Esophagus squamous epithelium (tissue), 5 donors: Measurements from ENCODE around the gene CFAP69. TPM values are rescaled to one million over a fixed set of nuclear protein-coding genes. Genes with fewer than 3 reads are reported as not detected.
A peak's percentile ranks its signal among the peaks of the same experiment; 100 is the strongest.
"Not testable (repeated sequence)": the region's sequence is repeated elsewhere in the genome, so short reads cannot be mapped to it uniquely, and the experiment has no call there.

Experiments used
- DNase-seq: peaks from one replicate; lab custom pipeline; 2025; lab: John Stamatoyannopoulos, UW
- H3K27ac ChIP-seq, 4 donors: fragments of 200-600 bp; sonication (generic); one replicate each; pipeline ENCODE4 v1.5.1; 2016 to 2019; ENCODE audit warnings: mild to moderate bottlenecking in 1 of 4
- H3K27me3 ChIP-seq, 4 donors: fragments of 200-600 bp; sonication (generic); 1 replicate in 3 of 4; 2 replicates in 1 of 4; pipeline versions ENCODE4 v1.5.1 to v1.6.0; 2017 to 2021; ENCODE audit warnings: antibody characterized with exemption in 1 of 4
- H3K36me3 ChIP-seq, 3 donors: fragments of 200-600 bp; sonication (generic); one replicate each; pipeline ENCODE4 v1.5.1; 2016 to 2019
- H3K4me1 ChIP-seq, 3 donors: fragments of 200-600 bp; sonication (generic); one replicate each; pipeline ENCODE4 v1.5.1; 2017 to 2019
- H3K4me3 ChIP-seq, 4 donors: fragments of 200-600 bp; sonication (generic); 1 replicate in 3 of 4; 2 replicates in 1 of 4; pipeline ENCODE4 v1.5.1; 2016 to 2019; ENCODE audit warnings: mild to moderate bottlenecking in 2 of 4, moderate library complexity in 1 of 4
- H3K9me3 ChIP-seq, 3 donors: fragments of 200-600 bp; sonication (generic); one replicate each; pipeline ENCODE4 v1.5.1; 2016 to 2019
- POLR2A ChIP-seq, 4 donors: fragments of 450-650 bp; IDR thresholded peaks; one replicate each; pipeline ENCODE4 v1.6.1; 2017; ENCODE audit warnings: antibody characterized with exemption in 4 of 4, mild to moderate bottlenecking in 4 of 4, moderate library complexity in 3 of 4
- WGBS, 2 donors: methylation state at CpG; one replicate each; pipeline ENCODE4 v1.1.5; 2018; 5-methylcytosine and 5-hydroxymethylcytosine counted together
- intact Hi-C: fragments of 100-400 bp; cut with DNase I; formaldehyde crosslinking; loops from one replicate; pipeline ENCODE4 v1.15.0; 2022
- total RNA-seq, 4 donors: library from RNA; depleted of rRNA; stranded (reverse); fragments of >200 nt; gene quantifications; one replicate each; pipeline ENCODE4 v1.1.0, GENCODE V29; 2016
- TF ChIP-seq, protein P1 (sequence below), 6 experiments: fragments of 450-650 bp in 4 of 6; fragments of 200-600 bp in 2 of 6; sonication (generic) in 2 of 6; IDR thresholded peaks; one replicate each; pipeline ENCODE4 v1.5.1; 2016 to 2019; ENCODE audit warnings: antibody characterized with exemption in 6 of 6, mild to moderate bottlenecking in 4 of 6, moderate library complexity in 4 of 6
- donor health status: DM: yes; HTN: yes; CAD: no.

CFAP69 gene
- total RNA-seq, 4 donors from 2014 or later: 1.8 to 9.0 (median 2.0) TPM

- Histone ChIP-seq H3K27me3 (no peaks in the 10 kb centered on the region), H3K27ac (peak overlapping the region in 3 of 4 donors; percentile 53 to 75 (median 55)), H3K9me3 (no peaks in the 10 kb centered on the region), H3K36me3 (no peaks in the 10 kb centered on the region), H3K4me1 (peaks cover 0 to 36% (median 9%) of the 10 kb centered on the region in 3 donors), H3K4me3 (no peak overlapping the region)
- no peak for TF ChIP-seq POLR2A (IDR thresholded peaks at IDR 0.05)
- TF ChIP-seq, protein P1, sequence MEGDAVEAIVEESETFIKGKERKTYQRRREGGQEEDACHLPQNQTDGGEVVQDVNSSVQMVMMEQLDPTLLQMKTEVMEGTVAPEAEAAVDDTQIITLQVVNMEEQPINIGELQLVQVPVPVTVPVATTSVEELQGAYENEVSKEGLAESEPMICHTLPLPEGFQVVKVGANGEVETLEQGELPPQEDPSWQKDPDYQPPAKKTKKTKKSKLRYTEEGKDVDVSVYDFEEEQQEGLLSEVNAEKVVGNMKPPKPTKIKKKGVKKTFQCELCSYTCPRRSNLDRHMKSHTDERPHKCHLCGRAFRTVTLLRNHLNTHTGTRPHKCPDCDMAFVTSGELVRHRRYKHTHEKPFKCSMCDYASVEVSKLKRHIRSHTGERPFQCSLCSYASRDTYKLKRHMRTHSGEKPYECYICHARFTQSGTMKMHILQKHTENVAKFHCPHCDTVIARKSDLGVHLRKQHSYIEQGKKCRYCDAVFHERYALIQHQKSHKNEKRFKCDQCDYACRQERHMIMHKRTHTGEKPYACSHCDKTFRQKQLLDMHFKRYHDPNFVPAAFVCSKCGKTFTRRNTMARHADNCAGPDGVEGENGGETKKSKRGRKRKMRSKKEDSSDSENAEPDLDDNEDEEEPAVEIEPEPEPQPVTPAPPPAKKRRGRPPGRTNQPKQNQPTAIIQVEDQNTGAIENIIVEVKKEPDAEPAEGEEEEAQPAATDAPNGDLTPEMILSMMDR (IDR thresholded peaks at IDR 0.05): no peak
- WGBS, 2 donors: 28 to 45% methylated on average over 3 of the region's 3 CpGs
- no peak for DNase-seq
- intact Hi-C loops: no loop called here
Observed at GRCh38 chr7:90250601-90251303, 5.8 kb downstream of the CFAP69 start.

DNA sequence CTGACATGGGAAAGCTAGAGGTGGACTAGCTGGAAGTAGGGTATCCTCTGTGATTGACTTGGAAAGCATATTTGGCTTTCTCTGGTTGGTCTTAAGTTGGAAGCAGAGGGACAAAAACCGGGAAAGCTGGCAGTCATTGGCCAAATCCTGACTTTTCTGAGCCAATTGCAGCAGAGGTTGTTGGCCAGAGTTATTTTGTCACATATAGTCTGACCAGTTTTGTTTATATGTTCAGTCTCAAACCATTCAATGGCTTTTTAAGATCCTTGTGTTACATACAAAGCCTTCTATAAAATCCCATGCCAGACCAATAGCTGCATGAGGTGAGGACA, 6.3 kb downstream of the CFAP69 start:
- no peak for TF ChIP-seq POLR2A (IDR thresholded peaks at IDR 0.05)
- TF ChIP-seq, protein P1 (IDR thresholded peaks at IDR 0.05): no peak
- H3K4me1 ChIP-seq: peaks cover 0 to 31% (median 4%) of the 10 kb centered on the region in 3 donors
- no peaks in the 10 kb centered on the region for H3K9me3 ChIP-seq
- WGBS, 2 donors: 20% methylated on average over 1 of the region's 1 CpG
- H3K27me3 ChIP-seq: no peaks in the 10 kb centered on the region
- DNase-seq: no peak
- intact Hi-C loops: no loop called here
- H3K27ac ChIP-seq: peak overlapping the region in 3 of 4 donors; percentile 53 to 75 (median 55)
- no peak overlapping the region for H3K4me3 ChIP-seq
- H3K36me3 ChIP-seq: no peaks in the 10 kb centered on the region

- H3K4me1 ChIP-seq: peaks cover 0 to 15% (median 3%) of the 10 kb centered on the region in 3 donors
- intact Hi-C loops, DNase-seq, H3K27ac ChIP-seq, H3K27me3 ChIP-seq, H3K4me3 ChIP-seq, H3K9me3 ChIP-seq, H3K36me3 ChIP-seq: not testable (repeated sequence)
- 88 to 93% methylated on average over 5 of the region's 5 CpGs for WGBS, 2 donors
Observed at GRCh38 chr7:90256011-90256410, 11.0 kb downstream of the CFAP69 start.

DNA sequence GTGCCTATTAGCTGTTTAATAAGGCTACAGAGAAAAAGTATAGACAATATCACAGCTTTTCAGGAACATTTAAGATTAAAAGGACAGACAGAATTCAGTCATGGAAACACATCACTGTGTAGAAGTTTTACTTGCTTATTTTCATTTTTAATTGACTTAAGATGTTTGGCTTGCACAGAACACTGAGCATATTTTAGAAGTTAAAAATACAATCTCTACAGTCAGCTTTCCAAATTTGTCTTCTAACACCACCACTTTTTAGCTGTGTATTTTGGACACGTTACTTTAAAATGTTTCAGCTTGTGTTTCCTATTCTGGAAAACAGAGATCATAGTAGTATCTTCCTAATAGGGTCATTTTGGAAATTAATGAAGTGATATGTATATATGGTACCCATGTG, 11.8 kb downstream of the CFAP69 start:
- H3K4me1 ChIP-seq: peaks cover 0 to 8% (median 0%) of the 10 kb centered on the region in 3 donors
- intact Hi-C loops: no loop called here
- WGBS, 2 donors: 52 to 66% methylated on average over 1 of the region's 1 CpG
- H3K27me3 ChIP-seq: no peaks in the 10 kb centered on the region
- no peaks in the 10 kb centered on the region for H3K36me3 ChIP-seq
- peak overlapping the region in 1 of 4 donors; percentile 6 for H3K27ac ChIP-seq
- H3K9me3 ChIP-seq: no peaks in the 10 kb centered on the region
- H3K4me3 ChIP-seq: no peak overlapping the region
- DNase-seq: no peak
- no peak for TF ChIP-seq POLR2A (IDR thresholded peaks at IDR 0.05)
- TF ChIP-seq, protein P1 (IDR thresholded peaks at IDR 0.05): no peak

DNA sequence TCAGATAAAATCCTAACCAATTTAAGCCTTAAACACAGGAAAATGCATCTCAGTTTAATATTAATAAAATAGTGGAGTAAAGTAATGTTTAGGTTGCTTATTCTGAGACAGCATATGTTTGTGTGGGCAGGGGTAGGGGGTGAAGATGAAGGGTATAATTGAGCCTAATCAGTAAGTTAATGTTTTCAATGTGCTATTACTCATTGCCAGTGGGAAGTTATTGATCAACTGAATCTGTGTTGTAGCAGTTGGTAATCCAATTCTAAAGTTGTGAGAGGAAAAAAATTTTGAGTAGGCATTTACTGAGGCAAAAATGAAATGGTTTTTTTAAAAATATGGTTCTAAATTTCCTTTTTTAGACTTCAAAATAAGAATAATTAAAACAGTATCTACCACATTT, 16.5 kb downstream of the CFAP69 start:
- intact Hi-C loops: no loop called here
- no peaks in the 10 kb centered on the region for H3K36me3 ChIP-seq
- H3K27me3 ChIP-seq: no peaks in the 10 kb centered on the region
- no peak overlapping the region for H3K27ac ChIP-seq
- TF ChIP-seq, protein P1 (IDR thresholded peaks at IDR 0.05): no peak
- TF ChIP-seq POLR2A (IDR thresholded peaks at IDR 0.05): no peak
- no peaks in the 10 kb centered on the region for H3K9me3 ChIP-seq
- H3K4me1 ChIP-seq: no peaks in the 10 kb centered on the region
- H3K4me3 ChIP-seq: no peak overlapping the region
- no peak for DNase-seq
